ENCODE results near the gene SIRT5.

SIRT5 gene

GRCh38 chr6:13536796-13537526, 37.4 kb upstream of the SIRT5 start:
- TF ChIP-seq POLR2AphosphoS5 (IDR thresholded peaks at IDR 0.05; ENCODE audit: low read depth, low read length) (no peak), TAF1 (IDR thresholded peaks at IDR 0.05; ENCODE audit: borderline replicate concordance, low read depth, low read length) (no peak), POLR2A (IDR thresholded peaks at IDR 0.05; ENCODE audit: low read depth, low read length) (no peak)
- DNase-seq (ENCODE audit: insufficient read length) (no peak), FAIRE-seq (no peak)

GRCh38 chr6:13537527-13537897, 36.9 kb upstream of the SIRT5 start:
- FAIRE-seq (no peak), DNase-seq (ENCODE audit: insufficient read length) (no peak)
- TF ChIP-seq POLR2AphosphoS5 (IDR thresholded peaks at IDR 0.05; ENCODE audit: low read depth, low read length) (no peak), POLR2A (IDR thresholded peaks at IDR 0.05; ENCODE audit: low read depth, low read length) (no peak), TAF1 (IDR thresholded peaks at IDR 0.05; ENCODE audit: borderline replicate concordance, low read depth, low read length) (no peak)

GRCh38 chr6:13538084-13538483, 36.3 kb upstream of the SIRT5 start:
- TF ChIP-seq POLR2AphosphoS5 (IDR thresholded peaks at IDR 0.05; ENCODE audit: low read depth, low read length) (no peak), TAF1 (IDR thresholded peaks at IDR 0.05; ENCODE audit: borderline replicate concordance, low read depth, low read length) (no peak), POLR2A (IDR thresholded peaks at IDR 0.05; ENCODE audit: low read depth, low read length) (no peak)
- FAIRE-seq (peak; percentile 51), DNase-seq (ENCODE audit: insufficient read length) (peak; percentile 29)

GRCh38 chr6:13538600-13538999, 35.8 kb upstream of the SIRT5 start:
- TF ChIP-seq TAF1 (IDR thresholded peaks at IDR 0.05; ENCODE audit: borderline replicate concordance, low read depth, low read length) (no peak), POLR2A (IDR thresholded peaks at IDR 0.05; ENCODE audit: low read depth, low read length) (no peak), POLR2AphosphoS5 (IDR thresholded peaks at IDR 0.05; ENCODE audit: low read depth, low read length) (no peak)
- DNase-seq (ENCODE audit: insufficient read length) (no peak), FAIRE-seq (no peak)

GRCh38 chr6:13539572-13539971, 34.8 kb upstream of the SIRT5 start:
- TF ChIP-seq POLR2AphosphoS5 (IDR thresholded peaks at IDR 0.05; ENCODE audit: low read depth, low read length), result no peak
- no peak for TF ChIP-seq TAF1 (IDR thresholded peaks at IDR 0.05; ENCODE audit: borderline replicate concordance, low read depth, low read length)
- no peak for TF ChIP-seq POLR2A (IDR thresholded peaks at IDR 0.05; ENCODE audit: low read depth, low read length)
- FAIRE-seq (no peak), DNase-seq (ENCODE audit: insufficient read length) (no peak)

GRCh38 chr6:13541496-13541895, 32.9 kb upstream of the SIRT5 start:
- DNase-seq (ENCODE audit: insufficient read length), result no peak
- no peak for FAIRE-seq
- TF ChIP-seq TAF1 (IDR thresholded peaks at IDR 0.05; ENCODE audit: borderline replicate concordance, low read depth, low read length) (no peak), POLR2A (IDR thresholded peaks at IDR 0.05; ENCODE audit: low read depth, low read length) (no peak), POLR2AphosphoS5 (IDR thresholded peaks at IDR 0.05; ENCODE audit: low read depth, low read length) (no peak)

- DNase-seq (ENCODE audit: insufficient read length) (no peak), FAIRE-seq (no peak)
- no peak for TF ChIP-seq POLR2A (IDR thresholded peaks at IDR 0.05; ENCODE audit: low read depth, low read length)
- TF ChIP-seq TAF1 (IDR thresholded peaks at IDR 0.05; ENCODE audit: borderline replicate concordance, low read depth, low read length), result no peak
- no peak for TF ChIP-seq POLR2AphosphoS5 (IDR thresholded peaks at IDR 0.05; ENCODE audit: low read depth, low read length)
Observed at GRCh38 chr6:13544454-13545186, 29.8 kb upstream of the SIRT5 start.

GRCh38 chr6:13545885-13546284, 28.5 kb upstream of the SIRT5 start:
- FAIRE-seq, result no peak
- DNase-seq (ENCODE audit: insufficient read length), result no peak
- TF ChIP-seq POLR2A (IDR thresholded peaks at IDR 0.05; ENCODE audit: low read depth, low read length), result no peak
- no peak for TF ChIP-seq POLR2AphosphoS5 (IDR thresholded peaks at IDR 0.05; ENCODE audit: low read depth, low read length)
- no peak for TF ChIP-seq TAF1 (IDR thresholded peaks at IDR 0.05; ENCODE audit: borderline replicate concordance, low read depth, low read length)

GRCh38 chr6:13548500-13549210, 25.7 kb upstream of the SIRT5 start:
- FAIRE-seq (peak; percentile 21), DNase-seq (ENCODE audit: insufficient read length) (no peak)
- TF ChIP-seq TAF1 (IDR thresholded peaks at IDR 0.05; ENCODE audit: borderline replicate concordance, low read depth, low read length) (no peak), POLR2AphosphoS5 (IDR thresholded peaks at IDR 0.05; ENCODE audit: low read depth, low read length) (no peak), POLR2A (IDR thresholded peaks at IDR 0.05; ENCODE audit: low read depth, low read length) (no peak)

- FAIRE-seq (no peak), DNase-seq (ENCODE audit: insufficient read length) (no peak)
- TF ChIP-seq POLR2A (IDR thresholded peaks at IDR 0.05; ENCODE audit: low read depth, low read length) (no peak), POLR2AphosphoS5 (IDR thresholded peaks at IDR 0.05; ENCODE audit: low read depth, low read length) (no peak), TAF1 (IDR thresholded peaks at IDR 0.05; ENCODE audit: borderline replicate concordance, low read depth, low read length) (no peak)
Observed at GRCh38 chr6:13550656-13551055, 23.7 kb upstream of the SIRT5 start.

GRCh38 chr6:13553646-13554045, 20.8 kb upstream of the SIRT5 start:
- TF ChIP-seq POLR2A (IDR thresholded peaks at IDR 0.05; ENCODE audit: low read depth, low read length), result no peak
- no peak for TF ChIP-seq TAF1 (IDR thresholded peaks at IDR 0.05; ENCODE audit: borderline replicate concordance, low read depth, low read length)
- TF ChIP-seq POLR2AphosphoS5 (IDR thresholded peaks at IDR 0.05; ENCODE audit: low read depth, low read length), result no peak
- DNase-seq (ENCODE audit: insufficient read length) (no peak), FAIRE-seq (no peak)

All from GM12892 (cell line).